Stimulated activated CD4-positive, alpha-beta T cell treated with anti-CD3 and anti-CD28 coated beads, Interleukin-1b, Interleukin-23, amount 100 ng/mL, for 48 hours (primary cell): Measurements from ENCODE around the gene RIMBP3C.
"Not testable (repeated sequence)": the region's sequence is repeated elsewhere in the genome, so short reads cannot be mapped to it uniquely, and the experiment has no call there.

ENCODE experiments used
- DNase-seq: peaks from one replicate; pipeline ENCODE4 v3.0.0-alpha.2; 2020

The RIMBP3C gene

DNA sequence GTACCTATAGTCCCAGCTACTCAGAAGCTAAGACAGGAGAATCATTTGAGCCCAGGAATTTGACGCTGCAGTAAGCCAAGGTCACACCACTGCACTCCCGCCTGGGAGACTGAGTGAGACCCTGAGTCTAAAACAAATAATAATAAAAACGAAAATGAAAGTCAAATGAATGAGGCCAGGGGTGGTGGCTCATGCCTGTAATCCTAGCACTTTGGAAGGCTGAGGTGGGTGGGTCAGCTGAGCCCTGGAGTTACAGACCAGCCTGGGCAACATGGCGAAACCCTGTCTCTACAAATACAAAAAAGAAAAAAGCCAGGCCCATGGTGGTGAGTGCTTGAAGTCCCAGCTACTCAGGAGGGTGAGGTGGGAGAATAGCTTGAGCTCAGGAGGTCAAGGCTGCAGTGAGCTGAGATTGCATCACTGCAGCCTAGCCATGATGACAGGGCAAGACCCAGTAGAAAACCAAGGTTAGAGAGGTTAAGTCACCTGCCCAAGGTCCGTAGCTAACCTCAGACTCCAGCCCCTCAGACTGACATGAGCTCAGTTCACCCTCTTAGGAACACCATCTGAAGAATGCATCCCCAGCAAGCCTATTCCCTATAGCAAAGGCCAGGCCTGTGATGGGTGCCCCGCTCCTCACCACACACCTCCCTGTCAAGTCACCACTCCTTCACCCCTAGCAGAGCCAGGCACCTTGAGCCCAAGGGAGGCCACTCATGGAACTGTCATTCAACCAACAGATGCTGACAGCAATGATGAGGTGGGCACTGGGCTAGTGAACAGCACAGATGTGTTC is 24.4 kb downstream of the RIMBP3C start:
- not testable (repeated sequence) for DNase-seq

DNA sequence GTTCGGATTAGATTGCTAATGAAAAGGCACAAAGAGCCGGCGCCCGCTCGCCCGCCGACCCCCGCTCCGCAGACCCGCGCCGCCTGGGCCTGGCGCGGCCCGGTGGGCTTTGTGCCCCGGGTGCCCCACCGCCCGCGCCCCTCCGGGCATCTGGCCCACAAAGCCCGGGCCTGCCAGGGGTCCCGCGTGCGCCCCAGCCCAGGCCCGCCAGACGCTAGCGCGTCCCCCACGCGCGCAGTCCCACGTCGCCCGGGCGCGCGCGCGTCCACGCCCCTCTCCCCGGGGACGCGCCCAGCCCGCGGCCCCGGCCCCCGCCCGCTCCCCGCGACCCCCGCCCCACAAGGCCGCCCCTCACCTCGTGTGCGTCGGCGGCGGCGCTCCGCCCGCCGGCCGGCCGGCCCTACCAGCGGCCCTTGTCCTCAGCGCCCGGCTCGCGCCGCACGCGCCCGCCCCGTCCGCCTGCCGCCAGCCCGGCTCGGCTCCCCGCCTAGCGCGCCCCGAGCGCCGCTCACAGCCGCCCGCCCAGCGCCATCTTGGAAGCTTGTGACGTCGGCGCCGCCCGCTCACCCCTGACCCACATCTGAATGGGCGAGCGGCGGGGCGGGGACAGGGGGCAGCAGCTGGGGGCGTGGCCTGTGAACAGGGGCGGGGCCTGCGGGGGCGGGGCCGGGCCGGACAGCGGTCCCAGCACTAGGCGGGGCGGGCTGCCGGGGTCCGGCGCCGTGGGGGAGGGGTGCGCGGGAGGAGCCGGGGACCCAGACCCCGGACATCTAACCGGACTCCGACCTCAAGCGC is 34.1 kb downstream of the RIMBP3C start:
- DNase-seq = not testable (repeated sequence)

DNA sequence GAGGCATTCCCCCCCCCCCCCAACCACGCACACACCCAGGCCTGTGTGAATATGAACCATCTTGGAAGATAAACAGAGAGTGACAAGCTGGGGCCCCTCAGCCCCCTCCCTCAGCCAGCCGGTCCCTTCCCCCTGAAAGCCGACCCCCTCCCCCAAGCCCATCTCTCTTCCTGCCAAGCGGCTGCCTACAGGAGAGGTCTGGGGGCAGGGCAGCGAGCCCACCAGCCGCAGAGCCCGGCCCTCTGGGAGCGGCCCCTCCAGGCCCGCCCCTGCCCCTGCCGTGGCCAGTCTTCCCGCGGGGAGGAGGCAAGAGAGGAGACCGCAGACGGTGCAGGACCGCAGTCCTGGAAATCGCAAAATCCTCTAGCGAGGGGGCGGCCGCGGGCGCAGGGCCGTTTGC is 34.7 kb downstream of the RIMBP3C start:
- DNase-seq = not testable (repeated sequence)

DNA sequence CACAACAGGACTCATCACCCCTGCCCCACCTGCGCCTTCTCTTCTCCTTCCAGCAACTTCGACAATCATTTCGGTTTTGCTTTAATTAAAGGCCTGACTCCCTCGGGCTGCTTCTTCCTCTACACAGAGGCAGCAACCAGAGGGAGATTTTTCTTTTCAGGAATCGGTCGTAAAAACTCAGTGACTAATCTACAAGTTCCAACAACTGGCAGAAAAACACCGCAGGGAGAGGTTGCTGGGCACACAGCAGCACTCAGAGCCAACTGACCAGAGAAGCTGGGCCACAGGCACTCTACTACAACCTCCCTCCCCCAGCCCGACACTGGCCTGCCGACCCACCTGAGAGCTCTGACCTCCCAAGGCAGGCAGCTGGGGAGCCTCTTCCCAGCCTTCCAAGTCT is 36.0 kb downstream of the RIMBP3C start:
- DNase-seq = not testable (repeated sequence)

DNA sequence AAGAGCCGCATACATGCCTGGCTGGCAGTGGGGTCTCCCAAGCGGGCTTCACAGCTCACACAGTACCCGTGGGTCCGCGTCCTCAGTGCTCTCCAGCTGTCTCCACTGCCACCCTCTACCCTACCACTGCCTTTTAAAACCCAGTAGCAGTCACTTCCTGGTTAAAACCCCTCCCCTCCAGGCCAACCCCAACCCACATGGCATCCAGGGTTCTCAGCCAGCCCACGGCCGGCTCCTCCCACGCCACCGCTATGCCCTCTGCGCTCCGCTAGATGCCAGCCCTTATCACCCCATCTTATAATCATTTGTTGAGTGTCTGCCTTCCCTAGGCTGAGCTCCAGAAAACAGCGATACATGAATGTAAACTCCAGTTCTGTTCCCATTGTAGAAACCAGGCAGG is 37.1 kb downstream of the RIMBP3C start:
- not testable (repeated sequence) for DNase-seq

DNA sequence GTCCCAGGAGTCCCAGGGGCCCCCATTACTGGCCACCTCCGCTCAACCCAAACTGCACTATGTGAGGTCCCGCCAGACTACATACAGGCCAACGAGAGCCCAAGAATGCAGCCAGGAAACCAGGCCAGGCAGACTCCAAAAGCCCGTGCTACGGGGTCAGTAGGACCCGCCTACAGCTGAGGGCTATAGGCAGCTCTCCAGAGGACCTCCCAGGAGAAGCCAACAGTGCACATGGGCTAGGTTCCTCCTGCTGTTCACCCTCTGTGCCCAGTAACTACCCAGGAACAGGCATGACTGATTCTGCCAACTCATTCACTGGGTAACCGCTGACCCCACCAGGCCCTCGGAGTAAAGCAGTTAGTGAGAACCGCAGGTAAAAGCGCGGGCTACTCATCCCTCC is 39.2 kb downstream of the RIMBP3C start:
- not testable (repeated sequence) for DNase-seq

DNA sequence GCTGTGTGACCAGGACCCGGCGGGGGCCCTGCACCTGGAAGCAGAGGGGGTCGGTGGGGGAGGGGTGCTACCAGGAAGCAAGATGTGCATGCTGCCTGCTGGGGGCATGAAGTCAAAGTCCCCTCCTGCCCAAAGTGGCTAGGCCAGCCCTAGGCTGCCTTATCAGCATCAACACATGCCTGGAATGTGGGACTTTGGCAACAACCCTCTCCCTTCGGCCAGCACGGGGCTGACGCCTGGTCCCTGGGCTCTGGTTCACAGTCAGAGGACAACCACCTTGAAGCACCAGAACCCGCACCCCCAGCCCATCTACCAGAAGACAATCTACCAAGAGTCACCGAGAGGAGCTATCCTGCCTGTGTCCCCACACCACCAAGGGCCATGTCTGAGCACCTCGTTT is 40.9 kb downstream of the RIMBP3C start:
- DNase-seq = not testable (repeated sequence)

DNA sequence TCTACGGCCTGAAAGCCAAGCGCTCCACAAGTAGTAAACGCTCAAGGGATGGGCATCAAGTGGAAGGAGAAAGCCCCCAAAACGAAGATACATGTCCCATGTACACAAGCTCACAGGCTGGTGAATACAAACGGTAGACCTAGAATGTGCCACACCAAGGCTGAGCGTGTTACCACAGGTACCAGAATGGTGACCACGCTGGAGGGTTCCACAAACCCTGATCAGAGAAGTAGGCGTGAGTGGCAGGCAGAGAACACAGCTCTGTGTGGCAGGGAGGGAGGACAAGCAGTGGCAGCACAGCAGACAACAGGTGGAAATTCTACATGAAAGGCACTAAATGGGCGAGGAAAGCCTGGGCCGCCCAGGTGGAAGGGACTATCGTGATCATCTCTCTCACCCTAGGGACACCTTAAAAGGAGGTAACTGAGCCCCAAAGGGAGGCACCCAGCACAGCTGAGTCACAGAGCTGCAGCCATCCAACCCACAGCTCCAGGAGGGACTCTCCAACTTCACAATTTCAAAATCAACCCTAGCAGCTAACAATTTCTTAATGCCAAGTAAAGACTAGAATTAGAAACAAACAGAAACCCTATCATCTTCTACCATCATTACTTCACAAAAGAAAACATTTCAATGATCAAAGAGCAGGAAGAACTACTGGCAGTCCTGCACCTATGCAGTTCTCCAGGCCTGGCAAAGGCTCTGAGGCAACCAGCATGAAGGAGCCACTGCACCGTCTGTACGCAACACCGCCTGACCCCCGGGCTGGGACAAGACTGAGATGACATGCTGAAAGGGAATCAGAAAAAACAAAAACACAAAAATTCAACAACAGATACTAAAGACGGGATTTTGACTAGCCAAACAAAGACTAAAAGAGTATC is 51.4 kb downstream of the RIMBP3C start:
- DNase-seq = not testable (repeated sequence)

DNA sequence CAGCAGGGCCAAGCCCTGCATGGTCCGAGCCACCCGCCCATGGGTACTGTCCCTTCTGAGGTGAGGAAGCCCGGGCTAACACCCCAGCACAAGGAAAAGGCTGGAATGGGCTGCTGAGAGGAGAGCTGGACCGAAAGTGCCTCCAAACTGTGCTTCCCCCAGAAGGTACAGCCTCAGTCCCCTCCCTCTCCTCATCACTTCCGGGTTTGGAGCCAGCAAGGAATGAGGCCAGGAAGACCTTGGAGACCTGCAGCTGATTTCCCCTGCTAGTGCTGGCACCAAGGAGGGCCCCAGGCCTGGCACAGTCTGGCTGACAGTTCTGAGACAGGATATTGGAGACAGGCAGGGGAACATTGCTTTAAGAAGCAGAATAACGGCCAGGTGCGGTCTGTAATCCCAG is 52.8 kb downstream of the RIMBP3C start:
- not testable (repeated sequence) for DNase-seq

DNA sequence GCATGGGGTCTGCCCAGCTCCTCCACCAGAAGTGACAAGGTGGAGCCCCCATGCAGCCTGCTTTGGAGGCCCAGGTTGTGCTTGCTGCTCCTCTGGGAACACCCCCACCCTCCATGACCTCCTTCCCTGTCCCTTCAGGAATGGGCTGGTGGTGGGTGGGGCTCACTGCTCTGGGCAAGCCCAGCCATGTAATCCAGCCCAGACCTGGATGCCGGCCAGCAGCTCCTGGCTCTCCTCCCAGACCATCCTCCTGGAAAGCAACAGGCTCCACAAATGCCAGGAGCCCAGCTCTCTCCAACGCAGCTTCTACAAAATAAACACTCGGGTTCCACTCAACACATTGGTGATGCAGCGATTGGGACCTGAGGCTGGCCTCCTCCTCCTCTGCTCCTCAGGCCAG is 53.3 kb downstream of the RIMBP3C start:
- not testable (repeated sequence) for DNase-seq
